Thyroid gland (tissue), 4 donors: ENCODE measurements around the gene TLX2.
A peak's percentile ranks its signal among the peaks of the same experiment; 100 is the strongest.

Experiments
- POLR2A ChIP-seq, 2 donors: fragments of 450-650 bp; IDR thresholded peaks; one replicate each; pipeline ENCODE4 v1.6.1; 2017; ENCODE audit warnings: antibody characterized with exemption in 2 of 2, mild to moderate bottlenecking in 2 of 2, moderate library complexity in 1 of 2
- TF ChIP-seq, protein P1 (sequence below), 6 experiments: fragments of 200-600 bp in 3 of 6; fragments of 450-650 bp in 3 of 6; sonication (generic) in 3 of 6; IDR thresholded peaks; one replicate each; pipeline ENCODE4 v1.5.1; 2016 to 2019; ENCODE audit warnings: antibody characterized with exemption in 6 of 6, mild to moderate bottlenecking in 2 of 6, inconsistent platforms in 1 of 6, moderate library complexity in 1 of 6

DNA sequence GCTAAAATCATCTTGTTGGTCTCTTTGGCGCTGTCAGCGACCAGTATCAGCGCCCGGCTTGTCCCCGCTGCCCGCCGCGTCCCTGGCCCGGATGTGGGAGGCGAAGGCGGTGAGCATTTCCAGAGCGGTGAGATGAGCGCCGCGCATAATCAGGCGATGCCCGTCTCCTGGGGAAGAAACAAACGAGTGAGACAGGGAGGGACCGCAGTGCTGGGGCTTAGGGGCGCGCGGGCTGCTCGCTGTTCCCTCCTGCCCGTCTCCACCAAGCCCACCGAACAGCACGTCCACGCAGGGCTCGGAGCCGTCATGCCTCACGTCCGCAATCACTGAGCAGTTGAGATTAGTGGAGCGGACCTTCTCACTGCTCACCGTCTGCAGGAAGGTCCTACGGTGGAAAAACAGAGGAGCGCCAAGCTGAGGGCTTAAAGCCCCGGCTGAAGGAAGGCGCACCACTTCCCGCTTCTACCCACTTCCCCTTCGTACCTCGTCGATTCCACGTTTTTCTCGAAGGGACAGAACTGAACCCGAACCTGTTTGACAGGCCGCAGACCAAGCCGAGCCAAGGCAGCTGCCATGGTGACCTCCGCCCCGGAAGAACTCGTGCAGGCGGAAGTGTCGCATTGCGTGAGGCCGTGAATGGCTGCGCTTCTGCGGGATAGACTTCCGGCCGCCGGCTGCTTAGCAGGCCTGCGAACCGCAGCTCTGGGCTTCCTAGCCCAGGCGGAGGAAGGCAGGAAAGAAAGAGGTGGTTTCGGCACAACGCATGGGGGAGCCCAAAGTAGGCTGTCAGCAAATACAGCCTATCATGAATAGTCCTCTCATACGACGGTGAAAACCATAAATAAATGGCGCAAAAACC, 41.9 kb upstream of the TLX2 start, which contains the start of gene MRPL53:
- TF ChIP-seq, protein P1, sequence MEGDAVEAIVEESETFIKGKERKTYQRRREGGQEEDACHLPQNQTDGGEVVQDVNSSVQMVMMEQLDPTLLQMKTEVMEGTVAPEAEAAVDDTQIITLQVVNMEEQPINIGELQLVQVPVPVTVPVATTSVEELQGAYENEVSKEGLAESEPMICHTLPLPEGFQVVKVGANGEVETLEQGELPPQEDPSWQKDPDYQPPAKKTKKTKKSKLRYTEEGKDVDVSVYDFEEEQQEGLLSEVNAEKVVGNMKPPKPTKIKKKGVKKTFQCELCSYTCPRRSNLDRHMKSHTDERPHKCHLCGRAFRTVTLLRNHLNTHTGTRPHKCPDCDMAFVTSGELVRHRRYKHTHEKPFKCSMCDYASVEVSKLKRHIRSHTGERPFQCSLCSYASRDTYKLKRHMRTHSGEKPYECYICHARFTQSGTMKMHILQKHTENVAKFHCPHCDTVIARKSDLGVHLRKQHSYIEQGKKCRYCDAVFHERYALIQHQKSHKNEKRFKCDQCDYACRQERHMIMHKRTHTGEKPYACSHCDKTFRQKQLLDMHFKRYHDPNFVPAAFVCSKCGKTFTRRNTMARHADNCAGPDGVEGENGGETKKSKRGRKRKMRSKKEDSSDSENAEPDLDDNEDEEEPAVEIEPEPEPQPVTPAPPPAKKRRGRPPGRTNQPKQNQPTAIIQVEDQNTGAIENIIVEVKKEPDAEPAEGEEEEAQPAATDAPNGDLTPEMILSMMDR (IDR thresholded peaks at IDR 0.05), result no peak
- peak in 1 of 2 donors; percentile 80 for TF ChIP-seq POLR2A (IDR thresholded peaks at IDR 0.05)
